ENCODE results near the gene DHRS9.

DHRS9 gene

DNA sequence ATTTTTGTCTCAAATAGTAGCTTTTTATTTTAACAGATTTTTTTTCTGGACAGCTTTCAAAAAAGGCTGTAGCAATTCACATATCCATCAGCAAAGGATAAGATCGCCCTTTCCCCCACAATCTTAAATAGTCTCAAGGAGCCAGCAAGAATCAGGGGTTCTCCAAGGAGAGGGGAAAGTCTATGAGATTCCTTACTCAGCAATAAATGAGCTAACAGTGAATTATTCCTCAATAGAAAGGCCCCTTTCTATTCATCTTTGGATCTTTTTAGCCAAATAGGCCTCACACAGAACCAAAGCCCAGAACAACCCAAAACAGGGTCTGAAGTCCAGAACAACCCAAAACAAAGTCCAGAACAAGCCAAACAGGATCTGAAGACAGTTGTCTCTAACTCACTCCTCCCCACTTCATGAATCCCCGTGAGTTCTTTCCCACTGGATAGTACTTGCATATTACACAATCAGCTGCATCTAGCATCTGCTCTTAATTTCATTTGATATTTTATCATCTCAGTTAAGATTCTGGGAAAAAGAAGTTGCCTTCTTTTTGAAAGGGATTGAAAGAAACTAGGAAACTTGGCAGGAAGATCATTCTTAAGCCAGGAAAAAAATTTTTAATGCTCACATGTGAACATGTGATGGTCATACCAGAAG, 3.4 kb upstream of the DHRS9 start:
- DNase-seq (ENCODE audit: low read depth in 2 of 2) = no peak

DNA sequence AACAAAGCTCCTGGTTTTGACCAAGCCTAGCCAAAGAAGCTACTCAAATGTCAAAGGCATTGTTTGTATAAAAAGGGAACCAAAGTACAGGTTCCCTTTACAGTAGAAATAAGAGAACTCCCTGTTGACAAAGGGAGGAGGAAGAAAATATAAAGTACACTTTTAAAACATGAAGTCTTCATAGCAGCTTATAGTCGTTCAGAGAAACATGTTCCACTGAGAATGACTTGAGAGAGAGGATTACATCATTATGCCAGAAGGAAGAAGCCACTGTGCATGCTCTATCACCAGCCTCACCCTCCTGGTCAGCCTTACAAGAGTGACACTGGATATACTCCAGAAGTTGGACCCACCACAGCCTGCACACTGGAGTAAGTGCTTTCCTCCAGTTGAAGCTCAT, 2.5 kb upstream of the DHRS9 start:
- no peak for DNase-seq (ENCODE audit: low read depth in 2 of 2)

DNA sequence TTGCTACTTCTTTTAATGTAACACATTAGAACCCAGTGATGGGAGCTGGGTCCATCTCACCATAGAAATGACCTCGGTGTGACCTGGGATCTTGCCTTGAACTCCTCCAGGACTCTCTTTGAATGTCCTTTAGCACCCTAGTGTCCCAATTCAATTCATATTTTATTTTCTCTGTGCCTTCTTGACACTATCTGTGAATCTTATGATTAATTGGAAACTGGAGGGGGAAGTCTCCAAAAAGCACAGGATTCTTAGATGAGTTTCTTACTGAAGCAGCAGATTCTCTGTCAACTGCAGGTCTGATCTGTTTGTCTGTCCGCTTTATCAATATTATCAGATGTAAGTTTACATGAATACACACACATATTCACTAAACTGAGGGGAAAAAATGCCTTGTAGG, 470 bp downstream of the DHRS9 start:
- no peak for DNase-seq (ENCODE audit: low read depth in 2 of 2)

DNA sequence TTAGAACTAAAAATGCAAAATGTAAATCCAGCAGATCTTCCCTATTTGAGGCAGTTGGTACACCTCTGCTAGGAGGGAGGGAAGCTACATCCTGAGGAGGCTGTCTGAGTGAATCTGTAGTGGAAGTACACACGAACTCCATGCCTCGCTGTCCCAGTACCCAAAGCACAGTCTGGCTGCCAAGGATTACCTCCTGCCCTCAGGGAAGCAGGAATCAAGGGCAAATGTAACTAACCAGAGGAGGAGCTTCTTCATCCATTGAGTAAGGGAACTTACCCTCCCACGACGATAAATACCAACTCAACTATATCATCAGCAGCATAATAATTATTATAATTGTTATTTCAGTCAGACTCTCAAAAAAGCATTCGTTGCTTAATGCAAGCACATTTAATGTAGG, 2.1 kb downstream of the DHRS9 start:
- DNase-seq (ENCODE audit: low read depth in 2 of 2) = no peak

DNA sequence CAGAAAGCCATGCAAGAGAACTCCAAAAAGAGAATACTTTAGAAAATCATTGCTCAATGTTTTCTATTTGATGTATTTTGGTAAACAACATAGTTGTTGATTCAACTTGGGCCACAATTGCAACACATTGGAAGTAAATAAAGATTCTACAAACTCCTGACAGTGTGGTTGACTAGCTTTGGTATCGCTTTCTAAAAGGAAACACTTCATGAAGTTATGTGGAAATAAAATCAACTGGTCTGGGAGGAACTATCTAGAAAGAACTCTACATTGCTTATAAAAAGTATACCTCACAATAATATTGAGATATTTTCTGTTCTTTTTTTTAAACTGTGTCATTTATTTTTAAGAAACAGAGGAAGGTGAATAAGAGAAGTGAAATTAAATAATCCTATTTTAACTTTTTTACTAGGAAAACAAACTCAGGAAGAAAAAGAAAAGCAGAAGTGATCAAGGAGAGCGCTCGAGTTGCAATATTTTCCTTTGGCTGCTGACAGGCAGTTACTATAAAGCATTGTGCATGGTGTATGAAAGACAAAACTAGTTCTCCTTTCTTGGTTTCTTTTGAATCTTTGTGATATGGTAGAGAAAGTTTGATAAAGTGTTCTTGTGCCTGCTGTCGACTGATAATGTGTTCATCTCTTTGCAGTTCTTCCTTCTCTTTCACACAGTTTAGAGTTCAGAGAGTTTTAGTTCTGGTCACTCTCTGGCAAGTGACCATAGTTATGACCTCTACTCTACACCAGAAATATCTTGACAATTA, 3.0 kb downstream of the DHRS9 start:
- no peak for DNase-seq (ENCODE audit: low read depth in 2 of 2)

DNA sequence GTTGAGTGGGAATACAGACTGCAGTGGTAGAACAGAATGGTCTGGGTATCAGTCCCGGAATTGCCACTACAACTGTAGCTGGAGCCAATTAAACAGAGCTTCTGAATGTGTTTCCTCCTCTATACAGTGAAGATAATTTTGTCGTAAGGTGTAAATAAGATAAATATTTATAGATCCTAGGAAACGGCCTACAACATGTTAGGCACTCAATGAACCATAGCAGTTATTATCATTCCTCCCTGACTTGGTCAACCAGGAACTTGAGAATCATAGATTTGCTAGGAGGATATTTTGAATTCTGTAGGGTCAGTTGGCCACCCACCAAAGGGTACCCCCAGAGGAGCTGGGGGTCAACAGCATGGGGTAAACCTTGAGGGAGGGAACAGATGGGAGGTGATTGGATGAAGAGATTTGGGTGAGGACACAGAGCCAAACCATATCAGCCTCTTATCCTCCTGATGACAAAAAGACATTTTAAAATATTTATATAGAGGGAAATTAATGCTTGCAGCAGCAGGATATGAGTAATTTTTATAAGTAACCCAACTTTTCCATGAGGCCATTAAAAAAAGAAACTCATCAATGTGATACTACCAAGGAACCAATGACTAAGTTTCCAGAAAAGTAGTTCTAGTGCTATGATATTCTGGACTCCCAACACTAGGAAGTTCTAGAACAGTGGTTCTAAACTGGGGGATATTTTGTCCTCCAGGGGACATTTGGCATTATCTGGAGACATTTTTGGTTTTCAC, 4.0 kb downstream of the DHRS9 start:
- DNase-seq (ENCODE audit: low read depth in 2 of 2) = no peak

DNA sequence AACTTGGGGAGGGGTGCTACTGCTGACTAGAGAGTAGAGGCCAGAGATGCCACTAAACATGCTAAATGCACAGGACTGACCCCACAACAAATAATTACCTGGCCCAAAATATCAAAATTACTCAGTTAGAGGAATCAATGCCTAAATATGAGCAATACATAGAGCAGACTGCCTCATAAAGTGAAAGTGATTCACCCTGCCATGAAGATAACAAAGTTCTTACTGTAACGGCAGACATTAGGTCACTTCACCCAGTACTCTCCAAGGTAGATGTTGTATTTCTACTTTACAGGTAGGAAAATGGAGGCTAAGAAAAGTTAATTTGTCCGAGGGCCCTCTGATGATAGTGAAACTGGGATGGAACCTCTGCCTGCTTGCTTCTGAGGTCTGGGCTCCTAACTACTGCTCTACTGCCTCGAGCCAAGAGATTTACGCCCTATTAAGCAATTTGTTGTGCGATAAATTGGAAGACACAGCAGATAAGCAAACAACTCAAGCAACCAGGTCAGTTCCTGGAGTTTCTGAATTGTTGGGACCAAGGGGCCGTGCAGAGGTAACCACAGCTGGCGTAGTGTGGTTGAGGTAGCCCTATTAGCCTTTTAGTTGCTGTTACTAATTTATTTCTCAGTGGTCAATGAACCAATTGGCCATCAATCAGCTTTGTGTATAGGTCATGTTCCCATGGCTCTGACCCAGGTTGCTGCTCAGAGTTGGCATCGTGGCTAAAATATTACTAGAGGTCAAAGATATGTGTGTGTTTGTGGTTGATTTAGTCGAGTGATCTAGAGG, 4.8 kb downstream of the DHRS9 start:
- DNase-seq (ENCODE audit: low read depth in 2 of 2) = no peak

DNA sequence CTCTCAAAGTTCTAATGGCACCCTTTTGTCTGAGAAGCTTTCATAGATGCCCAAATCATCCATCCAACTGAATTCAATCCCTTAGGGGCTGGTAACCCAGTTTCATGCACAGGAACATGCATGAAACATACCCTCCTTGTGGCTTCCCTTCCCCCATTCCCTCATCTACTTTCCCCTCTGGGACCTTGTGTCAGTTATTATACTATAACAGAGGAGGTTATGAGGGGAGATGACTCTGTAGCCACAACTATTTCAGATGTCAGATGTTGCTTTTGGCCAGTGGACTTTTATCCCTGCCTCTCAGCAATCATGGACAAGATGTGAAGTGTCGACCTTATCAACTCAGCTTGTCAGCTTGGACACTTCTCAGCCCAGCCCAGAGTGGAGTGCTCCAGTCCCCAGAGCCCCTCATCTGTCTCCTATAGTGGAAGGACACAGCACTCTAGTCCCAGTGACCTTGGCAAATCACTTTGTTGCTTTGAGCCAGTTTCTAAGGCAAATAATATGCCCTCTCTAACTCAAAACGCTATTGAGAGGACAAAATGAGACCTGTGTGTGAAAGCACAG, 8.4 kb downstream of the DHRS9 start:
- no peak for DNase-seq (ENCODE audit: low read depth in 2 of 2)

DNA sequence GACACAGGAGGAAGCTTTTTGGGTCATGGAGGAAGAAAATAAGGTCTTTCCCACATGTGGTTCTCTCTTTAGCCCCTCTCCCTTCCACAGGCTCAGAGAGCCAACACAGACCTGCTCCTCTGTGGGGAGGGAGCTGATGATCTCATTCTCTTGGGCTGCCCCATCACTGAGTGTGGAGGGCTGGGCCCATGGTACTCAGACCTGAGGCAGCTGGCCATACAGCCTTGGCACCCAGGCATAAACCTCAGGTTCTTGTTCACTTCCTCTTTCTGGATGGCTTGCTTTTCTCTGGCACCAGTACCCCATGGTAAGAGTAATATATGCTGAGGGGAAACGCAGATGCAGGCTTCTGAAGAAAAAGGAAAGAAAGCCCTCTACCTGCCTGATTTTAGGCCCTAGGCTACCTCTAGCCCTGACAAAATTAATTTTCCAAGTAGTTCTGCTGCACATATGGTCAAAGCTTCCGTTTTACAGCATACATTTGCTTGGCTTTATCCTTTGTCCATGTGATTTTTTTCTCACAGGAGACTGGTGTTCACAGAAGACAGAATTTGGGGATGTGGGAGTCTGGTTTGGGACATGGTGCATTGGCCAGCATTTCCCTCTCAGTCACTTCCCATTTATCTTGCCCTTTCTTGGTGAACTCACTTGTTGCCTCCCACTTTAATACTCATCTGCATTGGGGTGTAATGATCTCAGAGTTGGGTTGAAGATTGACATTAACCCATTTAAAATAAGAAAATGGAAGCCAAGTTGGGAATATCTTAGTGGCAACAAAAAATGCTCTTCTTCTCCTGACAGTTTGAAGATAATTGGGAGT, 11.1 kb downstream of the DHRS9 start:
- no peak for DNase-seq (ENCODE audit: low read depth in 2 of 2)

DNA sequence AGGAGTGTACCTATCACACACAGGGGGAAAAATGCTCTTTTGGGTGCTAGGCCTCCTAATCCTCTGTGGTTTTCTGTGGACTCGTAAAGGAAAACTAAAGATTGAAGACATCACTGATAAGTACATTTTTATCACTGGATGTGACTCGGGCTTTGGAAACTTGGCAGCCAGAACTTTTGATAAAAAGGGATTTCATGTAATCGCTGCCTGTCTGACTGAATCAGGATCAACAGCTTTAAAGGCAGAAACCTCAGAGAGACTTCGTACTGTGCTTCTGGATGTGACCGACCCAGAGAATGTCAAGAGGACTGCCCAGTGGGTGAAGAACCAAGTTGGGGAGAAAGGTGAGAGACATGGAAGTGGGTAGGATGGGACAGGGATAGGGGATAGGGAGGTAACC, 12.2 kb downstream of the DHRS9 start:
- no peak for DNase-seq (ENCODE audit: low read depth in 2 of 2)

DNA sequence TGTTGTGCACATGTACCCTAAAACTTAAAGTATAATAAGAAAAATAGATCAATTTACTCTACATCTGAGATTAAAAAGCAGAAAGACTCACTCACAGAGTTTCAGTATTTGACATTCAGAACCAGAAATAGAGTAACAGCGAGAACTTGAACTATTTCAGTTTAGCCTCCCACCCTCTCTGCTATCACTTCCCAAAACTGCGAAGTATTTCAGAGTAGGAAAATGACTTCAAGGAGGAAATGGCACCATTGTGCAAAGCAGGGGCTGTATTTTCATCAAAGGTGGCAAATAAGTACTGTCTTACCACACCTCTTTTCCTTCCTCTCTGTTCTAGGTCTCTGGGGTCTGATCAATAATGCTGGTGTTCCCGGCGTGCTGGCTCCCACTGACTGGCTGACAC, 13.6 kb downstream of the DHRS9 start:
- DNase-seq (ENCODE audit: low read depth in 2 of 2) = no peak

DNA sequence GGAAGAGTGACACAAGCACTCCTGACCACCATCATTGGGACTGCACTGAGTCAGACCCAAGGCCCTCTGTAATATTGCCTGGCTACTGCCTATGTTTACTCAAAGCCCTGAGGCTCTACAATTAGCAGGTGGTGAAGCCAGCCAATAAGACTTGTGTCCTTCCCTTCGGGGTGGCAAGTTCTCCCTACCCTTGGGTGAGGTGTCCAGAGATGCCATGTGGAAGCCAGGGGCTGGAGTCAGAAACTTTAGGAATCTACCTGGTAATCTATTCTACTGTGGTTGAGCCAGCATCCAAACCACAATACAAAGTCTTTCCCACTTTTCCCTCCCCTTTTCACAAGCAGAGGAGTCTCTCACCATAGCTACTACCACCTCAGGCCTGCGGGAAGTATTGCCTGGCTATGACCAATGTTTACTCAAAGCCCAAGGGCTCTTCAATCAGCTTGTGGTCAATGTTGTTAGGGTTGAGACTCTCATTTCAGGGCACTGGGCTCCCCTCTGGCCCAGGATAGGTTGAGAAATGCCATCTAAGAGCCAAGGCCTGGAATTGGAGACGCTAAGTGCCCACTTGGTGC, 17.6 kb downstream of the DHRS9 start:
- no peak for DNase-seq (ENCODE audit: low read depth in 2 of 2)

DNA sequence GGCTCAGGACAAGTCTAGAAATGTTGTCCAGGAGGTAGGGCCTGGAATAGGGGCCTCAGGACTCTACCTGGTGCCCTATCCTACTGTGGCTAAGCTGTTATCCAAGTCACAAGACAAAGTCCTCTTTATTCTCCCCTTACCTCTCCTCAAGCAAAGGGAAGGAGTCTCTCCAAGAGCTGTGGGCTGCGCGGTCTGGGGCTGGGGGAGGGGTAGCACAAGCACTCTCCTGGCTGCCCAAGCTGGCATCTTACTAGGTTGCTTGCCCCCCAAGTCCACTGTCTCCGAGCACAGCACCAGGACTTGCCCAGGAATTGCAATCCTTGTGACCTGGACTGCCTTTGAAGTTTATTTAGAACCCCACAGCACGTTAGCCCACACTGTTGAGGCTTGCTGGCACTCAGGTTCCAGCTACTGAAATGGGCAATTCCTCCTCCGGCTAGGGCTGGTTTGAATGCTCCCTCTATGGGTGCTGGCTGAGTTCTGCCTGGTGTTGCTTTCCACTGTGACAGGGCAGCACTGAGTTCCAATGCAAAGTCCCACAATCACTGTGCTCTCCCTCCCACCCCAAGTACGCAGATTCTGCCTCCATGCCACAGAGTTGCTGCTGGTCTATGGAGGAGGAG, 18.5 kb downstream of the DHRS9 start:
- DNase-seq (ENCODE audit: low read depth in 2 of 2) = no peak

DNA sequence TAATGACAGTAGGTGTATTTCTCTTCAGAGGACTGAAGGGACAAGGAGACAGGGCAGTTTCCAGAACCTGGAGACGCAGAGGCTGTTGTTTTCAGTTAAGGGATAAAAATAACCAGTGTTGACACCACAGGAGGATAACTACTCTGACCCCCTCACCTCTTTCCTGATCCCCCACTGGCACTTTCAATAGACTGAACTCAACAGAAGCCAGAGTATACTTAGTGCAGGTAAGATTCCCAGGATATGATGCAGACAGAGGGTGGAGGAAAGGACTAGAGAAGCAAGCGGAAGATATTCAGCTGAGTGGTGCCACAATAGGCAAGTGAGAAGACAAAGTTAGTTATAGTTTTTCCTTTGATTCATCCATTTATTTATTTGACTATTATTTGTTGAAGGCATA, 19.8 kb downstream of the DHRS9 start:
- DNase-seq (ENCODE audit: low read depth in 2 of 2) = no peak

DNA sequence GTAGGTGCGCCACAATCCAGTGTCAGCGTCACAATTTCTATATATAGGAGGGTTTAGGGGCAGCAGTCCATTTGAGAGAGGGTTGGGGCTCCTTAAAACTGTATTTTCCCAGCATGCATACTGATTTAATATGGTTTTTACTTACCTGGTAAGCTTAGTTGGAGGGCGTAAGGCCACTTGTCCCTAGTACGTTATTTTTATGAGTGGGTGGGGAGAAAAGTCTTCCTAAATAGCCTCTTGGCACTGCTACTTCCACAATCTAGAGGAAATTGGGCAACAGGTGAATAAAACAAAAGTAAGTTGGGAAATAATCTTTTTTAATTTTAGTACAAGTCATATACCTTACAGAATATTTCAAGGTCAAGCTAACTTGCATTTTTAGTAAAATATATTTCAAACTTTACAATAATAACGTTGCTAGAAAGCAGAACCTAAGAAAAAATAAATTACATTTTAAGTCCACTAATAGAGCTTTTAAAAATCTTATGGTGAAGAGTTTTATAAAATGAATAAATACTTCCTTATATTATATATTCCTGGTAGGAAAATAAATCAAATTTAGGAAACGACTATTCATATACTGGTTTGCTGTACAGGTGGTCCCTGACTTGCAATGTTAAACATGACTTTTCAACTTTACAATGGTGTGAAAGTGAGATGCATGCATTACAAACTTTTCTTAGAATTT, 20.9 kb downstream of the DHRS9 start:
- DNase-seq (ENCODE audit: low read depth in 2 of 2) = no peak

DNA sequence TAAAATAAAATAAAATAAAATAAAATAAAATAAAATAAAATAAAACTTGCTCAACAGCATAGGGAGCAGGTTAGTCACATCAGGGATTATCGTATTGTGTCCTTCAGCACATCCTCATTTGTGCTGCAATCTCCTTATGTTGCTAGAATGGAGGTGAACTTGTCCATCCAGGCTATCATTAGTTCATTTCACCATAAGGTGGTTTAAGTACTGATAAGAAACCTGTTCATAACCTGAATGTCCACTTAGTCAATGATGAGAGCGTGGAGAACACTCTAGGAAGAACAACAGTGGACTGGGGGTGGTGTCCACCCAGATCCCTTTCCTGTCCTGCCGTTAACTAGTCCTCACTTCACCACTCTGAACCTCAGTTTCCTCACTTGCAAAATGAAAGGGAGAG, 21.9 kb downstream of the DHRS9 start:
- DNase-seq (ENCODE audit: low read depth in 2 of 2) = no peak

DNA sequence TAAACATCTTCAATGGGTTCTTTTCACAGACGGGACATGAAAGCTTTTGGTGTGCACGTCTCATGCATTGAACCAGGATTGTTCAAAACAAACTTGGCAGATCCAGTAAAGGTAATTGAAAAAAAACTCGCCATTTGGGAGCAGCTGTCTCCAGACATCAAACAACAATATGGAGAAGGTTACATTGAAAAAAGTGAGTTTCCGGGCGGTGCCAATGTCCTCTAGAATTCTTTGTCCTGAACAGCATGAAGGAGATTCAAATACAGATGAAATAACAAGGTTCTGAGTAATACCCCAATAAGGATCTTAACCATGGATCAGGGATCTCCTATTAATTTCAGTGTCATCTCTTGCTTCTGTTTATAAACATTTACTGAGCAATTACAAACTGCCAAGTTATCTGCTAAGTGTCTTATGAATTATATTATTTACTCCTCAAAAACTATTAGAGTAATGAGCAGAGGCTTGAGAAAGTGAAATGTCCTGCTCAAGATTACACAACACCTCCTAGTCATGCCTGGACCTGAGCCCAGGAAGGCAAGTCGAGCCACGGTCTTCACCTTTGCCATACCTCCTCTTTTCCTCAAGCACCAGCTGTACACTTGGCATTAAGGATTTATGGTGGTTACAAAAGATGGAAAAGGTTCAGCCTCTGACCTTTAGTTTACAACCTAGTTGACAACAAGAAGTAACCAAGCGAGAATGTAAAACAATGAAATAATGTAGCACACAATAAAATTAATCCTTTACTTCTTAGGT, 22.6 kb downstream of the DHRS9 start:
- no peak for DNase-seq (ENCODE audit: low read depth in 2 of 2)

DNA sequence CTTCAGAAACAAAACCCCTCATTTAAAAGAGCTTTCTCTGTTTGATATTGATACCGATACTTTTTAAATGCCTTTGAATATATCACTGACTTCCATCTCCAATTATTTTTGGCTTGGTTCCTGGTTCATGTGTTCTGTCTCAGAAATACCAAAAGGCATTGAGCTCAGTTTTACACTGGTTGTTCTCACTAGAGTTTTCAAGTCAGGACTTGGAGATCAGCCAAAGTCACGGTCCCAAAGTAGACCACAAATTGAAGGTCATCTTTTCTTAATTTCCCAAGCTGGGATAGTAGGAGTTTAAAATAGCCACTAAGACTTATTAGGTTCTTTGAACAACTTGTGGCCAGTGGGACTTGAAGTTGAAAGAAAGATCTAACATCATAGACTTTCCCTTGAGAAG, 24.2 kb downstream of the DHRS9 start:
- no peak for DNase-seq (ENCODE audit: low read depth in 2 of 2)

DNA sequence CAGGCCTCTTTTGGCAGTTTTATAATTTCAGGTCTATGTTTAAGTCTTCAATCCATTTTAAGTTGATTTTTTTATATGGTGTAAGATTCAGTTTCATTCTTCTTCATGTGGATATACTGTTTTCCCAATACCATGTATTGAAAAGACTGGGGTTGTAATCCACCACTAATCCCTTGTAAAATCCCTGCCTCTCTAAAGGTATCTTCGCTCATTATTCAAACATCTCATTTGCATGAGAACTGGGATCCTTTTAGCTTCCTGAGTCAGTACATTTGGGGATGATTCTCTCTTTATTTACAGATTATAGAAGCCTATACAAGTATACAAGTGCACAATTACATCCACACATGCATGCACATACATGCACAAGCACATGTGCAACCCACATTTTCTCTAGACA, 25.3 kb downstream of the DHRS9 start:
- DNase-seq (ENCODE audit: low read depth in 2 of 2) = no peak
